Heart right ventricle (tissue), 16 donors: ENCODE measurements around the gene DMGDH. TPM values are rescaled to one million over a fixed set of nuclear protein-coding genes. Genes with fewer than 3 reads are reported as not detected.

Source experiments
- ATAC-seq, 8 donors: fragments of 200-7000 bp; cut with Tn5 transposase; one replicate each; pipeline ENCODE4 v1.9.1; 2020; ENCODE audit warnings: mild to moderate bottlenecking in 8 of 8, moderate library complexity in 8 of 8, moderate number of reproducible peaks in 1 of 8
- DNase-seq, 2 donors: peaks; one replicate each; pipeline ENCODE4 v3.0.0-alpha.2; 2020
- H3K27ac ChIP-seq, 10 donors: fragments of 200-600 bp; sonication (generic) in 2 of 10; one replicate each; pipeline versions ENCODE4 v1.5.0 to v1.8.0; 2020 to 2022; ENCODE audit warnings: mild to moderate bottlenecking in 3 of 10
- H3K27me3 ChIP-seq, 7 donors: fragments of 200-600 bp; one replicate each; pipeline ENCODE4 v1.8.0; 2021 to 2022; ENCODE audit warnings: mild to moderate bottlenecking in 2 of 7
- H3K36me3 ChIP-seq, 9 donors: fragments of 200-600 bp; sonication (generic) in 1 of 9; one replicate each; pipeline versions ENCODE4 v1.5.0 to v1.8.0; 2020 to 2022; ENCODE audit warnings: mild to moderate bottlenecking in 2 of 9
- H3K4me1 ChIP-seq, 9 donors: fragments of 200-600 bp; sonication (generic) in 1 of 9; one replicate each; pipeline versions ENCODE4 v1.5.0 to v1.8.0; 2020 to 2022; ENCODE audit warnings: mild to moderate bottlenecking in 4 of 9
- H3K4me3 ChIP-seq, 10 donors: fragments of 200-600 bp; sonication (generic) in 2 of 10; one replicate each; pipeline versions ENCODE4 v1.5.0 to v1.8.0; 2020 to 2022; ENCODE audit warnings: mild to moderate bottlenecking in 7 of 10, moderate library complexity in 2 of 10
- H3K9me3 ChIP-seq, 11 donors: fragments of 200-600 bp in 10 of 11; sonication (generic) in 2 of 11; one replicate each; pipeline versions ENCODE4 v1.5.0 to v1.8.0; 2013 to 2022; ENCODE audit warnings: mild to moderate bottlenecking in 2 of 11, control low read depth in 1 of 11, moderate library complexity in 1 of 11
- WGBS, 2 donors: extraction: QIAGEN DNeasy Blood & Tissue Kit; methylation state at CpG; one replicate each; pipeline ENCODE4 v1.1.7; 2013; ENCODE audit warnings: inconsistent platforms in 1 of 2; 5-methylcytosine and 5-hydroxymethylcytosine counted together
- intact Hi-C, 10 donors: fragments of 100-400 bp; cut with DNase I; formaldehyde crosslinking; loops; one replicate each; pipeline versions ENCODE4 v1.11.1 to v1.14.2; 2022
- long read RNA-seq, 3 donors: library from polyadenylated mRNA; unstranded; transcript quantifications; one replicate each; pipeline ENCODE4 v2.0.0, GENCODE V29; 2020 to 2021
- polyA plus RNA-seq, 2 donors: library from polyadenylated mRNA; stranded (reverse); fragments of 200-250 nt; gene quantifications; one replicate each; pipeline ENCODE4 v1.2.3, GENCODE V29; 2013
- total RNA-seq, 10 donors: library from RNA; stranded (reverse); fragmentation: NEBNext Ultra II Directional in 3 of 10; extraction: Animal tissue kit (Norgen Biotek cat#: 25700) in 3 of 10; gene quantifications; one replicate each; pipeline versions ENCODE4 v1.2.1 to v1.2.4, GENCODE V29; 2021 to 2023
- TF ChIP-seq, protein P1 (sequence below), 9 donors: fragments of 200-600 bp; sonication (generic) in 2 of 9; IDR thresholded peaks; one replicate each; pipeline versions ENCODE4 v1.5.0 to v1.8.0; 2021 to 2022; ENCODE audit warnings: antibody characterized with exemption in 9 of 9, mild to moderate bottlenecking in 5 of 9, moderate library complexity in 1 of 9
- donor health status: Arrhythmogenic right ventricular cardiomyopathy.
- donor health status: ischemic (EF 13 %, LVEDD 7.1; RV severe dilation, severe dysfunction).
- donor health status: healthy with polysubstance abuse.
- donor health status: DM: no; HTN: yes; CAD: no.
- donor health status: DM: no; HTN: no; CAD: no.
- donor health status: ischemic (EF 25% LVEDD 6.9; RV normal size, moderate dysfunction).
- donor health status: ischemic (EF 25% LVEDD 5.7; RV mildly dilated, moderate dysfunction).
- donor health status: healthy.
- donor health status: DM: yes; HTN: yes; CAD: no.
- donor health status: Ischemic cardiomyopathy.
- donor health status: ischemic (EF 35%, LVEDD 5.7; RV mildly dilated, moderate dysfunction).
- donor health status: nonischemic (EF 11% LVEDD 7.7; RV severe dilation, severe dysfunction).
- donor health status: DM: yes; HTN: yes; CAD: no.
- donor health status: PGD.
- donor health status: ischemic (EF 29% LVEDD 5.4; RV normal size, mild dysfunction).
- donor health status: nonischemic (EF 23%, LVEDD 6.1; RV moderate dilation, normal function).

Gene DMGDH
- total RNA-seq (1 to 10 TPM; 1.1 to 3.4 (median 2.2) TPM), polyA plus RNA-seq (under 1 TPM; 0.17 to 0.66 TPM)
- long read RNA-seq, donor 1, partial matches to known transcripts, result 0 of 6 reads
- long read RNA-seq, donor 1, other reads (novel, unspliced or antisense), result 5 of 6 reads
- long read RNA-seq, donor 2, partial matches to known transcripts, result 1 of 4 reads
- long read RNA-seq, donor 2, other reads (novel, unspliced or antisense), result 2 of 4 reads
- long read RNA-seq, donor 3, partial matches to known transcripts, result 1 of 8 reads
- long read RNA-seq, donor 3, other reads (novel, unspliced or antisense), result 4 of 8 reads

DNA sequence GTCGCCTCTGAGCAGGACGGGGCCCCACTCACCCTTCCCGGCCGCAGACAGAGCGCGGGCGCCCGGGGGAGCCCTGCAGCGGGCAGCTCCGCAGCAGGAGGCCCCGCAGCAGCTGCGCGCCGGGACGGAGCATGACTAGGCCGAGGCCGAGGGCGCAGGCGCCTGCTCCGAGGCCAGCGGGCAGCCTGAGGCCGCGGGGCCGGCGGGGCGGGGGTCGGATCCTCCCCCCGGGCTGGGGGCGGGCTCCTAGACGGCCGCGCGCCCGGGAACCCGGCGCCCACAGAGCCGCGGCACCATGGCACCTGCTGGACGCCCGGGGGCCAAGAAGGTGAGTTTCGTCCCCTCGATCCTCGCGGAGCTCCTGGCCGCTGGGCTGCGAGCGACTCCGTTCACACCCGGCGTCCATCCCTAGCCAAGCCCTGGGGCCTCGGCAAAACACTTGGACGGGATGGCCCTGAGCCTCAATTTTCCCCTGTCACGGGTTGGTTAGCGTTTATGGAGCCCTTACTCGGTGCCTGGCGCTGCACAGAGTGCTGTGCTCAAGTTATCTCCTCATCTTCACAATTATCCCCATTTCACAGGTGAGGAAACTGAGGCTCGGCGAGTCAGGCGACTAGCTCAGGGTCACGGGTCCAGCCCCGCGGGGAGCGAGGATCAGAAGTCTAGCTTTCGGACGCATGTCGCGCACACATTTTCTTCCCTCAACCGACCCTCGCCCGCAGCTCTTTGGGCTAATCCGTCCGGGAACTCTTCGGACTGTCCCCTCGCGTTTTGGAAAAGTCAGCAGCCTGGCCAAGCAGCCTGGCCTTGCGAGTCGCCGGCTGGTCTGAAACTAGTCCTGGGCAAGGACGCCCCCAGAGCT, at the start of gene DMGDH, which contains the start of gene BHMT2:
Gene DMGDH (minus strand): TSS at position 187 of the 862 bp plus-strand sequence. CDS start 54 bp downstream, at position 133.
Gene BHMT2 (plus strand): TSS at position 280 of the 862 bp plus-strand sequence. CDS start 16 bp downstream, at position 296.
- ATAC-seq (peak; percentile 60 to 95 (median 82)), DNase-seq (peak; percentile 8 to 48)
- WGBS, 2 donors, result 16 to 20% methylated on average over 73 to 79 of the region's 79 CpGs
- Histone ChIP-seq H3K36me3 (no peaks in the 10 kb centered on the region), H3K4me1 (peaks cover 0 to 11% (median 0%) of the 10 kb centered on the region in 9 donors), H3K27ac (peak within 1 kb of the TSS in 7 of 10 donors; percentile 11 to 58 (median 19)), H3K9me3 (peaks cover 0 to 17% (median 0%) of the 10 kb centered on the region in 11 donors), H3K27me3 (peaks cover 0 to 25% (median 13%) of the 10 kb centered on the region in 7 donors), H3K4me3 (peak within 1 kb of the TSS; percentile 10 to 56 (median 46))
- intact Hi-C loops, result no loop called here
- TF ChIP-seq, protein P1, sequence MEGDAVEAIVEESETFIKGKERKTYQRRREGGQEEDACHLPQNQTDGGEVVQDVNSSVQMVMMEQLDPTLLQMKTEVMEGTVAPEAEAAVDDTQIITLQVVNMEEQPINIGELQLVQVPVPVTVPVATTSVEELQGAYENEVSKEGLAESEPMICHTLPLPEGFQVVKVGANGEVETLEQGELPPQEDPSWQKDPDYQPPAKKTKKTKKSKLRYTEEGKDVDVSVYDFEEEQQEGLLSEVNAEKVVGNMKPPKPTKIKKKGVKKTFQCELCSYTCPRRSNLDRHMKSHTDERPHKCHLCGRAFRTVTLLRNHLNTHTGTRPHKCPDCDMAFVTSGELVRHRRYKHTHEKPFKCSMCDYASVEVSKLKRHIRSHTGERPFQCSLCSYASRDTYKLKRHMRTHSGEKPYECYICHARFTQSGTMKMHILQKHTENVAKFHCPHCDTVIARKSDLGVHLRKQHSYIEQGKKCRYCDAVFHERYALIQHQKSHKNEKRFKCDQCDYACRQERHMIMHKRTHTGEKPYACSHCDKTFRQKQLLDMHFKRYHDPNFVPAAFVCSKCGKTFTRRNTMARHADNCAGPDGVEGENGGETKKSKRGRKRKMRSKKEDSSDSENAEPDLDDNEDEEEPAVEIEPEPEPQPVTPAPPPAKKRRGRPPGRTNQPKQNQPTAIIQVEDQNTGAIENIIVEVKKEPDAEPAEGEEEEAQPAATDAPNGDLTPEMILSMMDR (IDR thresholded peaks at IDR 0.05), result no peak

DNA sequence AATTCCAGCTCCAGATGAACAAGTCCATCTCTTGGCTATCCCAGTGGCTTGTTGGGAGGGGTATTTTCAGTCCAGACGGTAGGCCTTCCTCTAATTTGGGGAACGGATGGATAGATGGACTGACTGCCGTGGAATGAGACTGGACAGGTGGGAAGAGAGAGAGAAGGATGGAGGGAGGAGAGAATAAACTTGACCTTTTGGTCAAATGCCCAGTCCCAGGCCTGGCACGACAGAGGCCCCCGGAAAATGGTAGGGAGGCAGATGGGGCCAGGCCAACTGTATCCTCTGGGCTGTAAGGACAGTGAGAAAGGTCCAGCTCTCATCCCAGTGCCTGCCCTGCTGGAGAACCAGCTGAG, 43.2 kb upstream of the DMGDH start:
- H3K9me3 ChIP-seq, result no peaks in the 10 kb centered on the region
- ATAC-seq, result no peak
- TF ChIP-seq, protein P1 (IDR thresholded peaks at IDR 0.05), result no peak
- WGBS, 2 donors, result 71% methylated on average over 5 of the region's 5 CpGs
- peak overlapping the region in 1 of 10 donors; percentile 14 for H3K4me3 ChIP-seq
- H3K27ac ChIP-seq, result no peak overlapping the region
- H3K27me3 ChIP-seq, result peaks cover 11 to 74% (median 56%) of the 10 kb centered on the region in 7 donors
- H3K4me1 ChIP-seq, result peaks cover 0 to 16% (median 8%) of the 10 kb centered on the region in 9 donors
- DNase-seq, result no peak
- H3K36me3 ChIP-seq, result no peaks in the 10 kb centered on the region
- intact Hi-C loops, result loop anchor here in 2 of 10 donors (5.0 kb wide), 1 partner anchor 85 kb away; no protein-coding TSS in a partner anchor

DNA sequence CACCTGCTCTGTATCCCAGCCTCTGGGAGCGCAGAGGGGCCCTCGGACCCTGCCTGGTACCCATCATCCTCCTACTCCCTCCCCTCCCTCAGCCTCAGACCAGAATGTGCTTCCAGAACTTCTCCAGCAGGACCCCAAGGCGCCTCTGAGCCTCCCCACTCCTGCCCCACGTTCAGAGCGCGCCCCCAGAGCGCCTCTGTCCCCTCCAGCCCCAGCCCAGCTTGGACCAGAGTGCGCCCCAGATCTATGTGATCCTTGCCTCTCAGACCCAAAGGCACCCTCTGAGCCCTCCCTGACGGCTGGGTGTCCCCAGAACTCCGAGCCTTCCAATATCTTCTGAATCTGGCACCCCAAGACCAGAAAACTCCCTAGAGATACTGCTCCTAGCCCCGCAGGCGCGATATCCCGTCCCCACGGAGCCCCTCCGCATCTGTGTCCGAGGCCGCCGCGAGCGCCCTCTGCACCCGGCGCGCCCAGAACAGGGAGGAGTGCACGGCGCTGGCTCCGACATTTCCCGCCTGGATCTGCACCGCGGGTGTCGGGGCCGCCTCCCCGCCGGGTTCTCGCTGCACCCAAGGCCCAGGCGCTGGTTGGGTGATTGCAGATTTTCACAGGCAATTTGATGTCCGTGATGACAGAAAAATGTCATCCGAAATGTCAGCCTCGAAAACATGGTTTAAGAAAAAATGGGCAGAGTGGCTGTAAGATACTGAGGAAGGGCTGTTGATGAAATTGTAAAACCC, 42.7 kb upstream of the DMGDH start:
- intact Hi-C loops, result loop anchor here in 2 of 10 donors (5.0 kb wide), 1 partner anchor 85 kb away; no protein-coding TSS in a partner anchor
- no peaks in the 10 kb centered on the region for H3K36me3 ChIP-seq
- 7% methylated on average over 39 of the region's 39 CpGs for WGBS, 2 donors
- DNase-seq (peak in 1 of 2 donors; percentile 14), ATAC-seq (peak in 2 of 8 donors; percentile 53 to 62)
- H3K27me3 ChIP-seq, result peaks cover 11 to 78% (median 56%) of the 10 kb centered on the region in 7 donors
- TF ChIP-seq, protein P1 (IDR thresholded peaks at IDR 0.05), result no peak
- H3K4me1 ChIP-seq, result peaks cover 0 to 21% (median 9%) of the 10 kb centered on the region in 9 donors
- H3K9me3 ChIP-seq, result no peaks in the 10 kb centered on the region
- peak overlapping the region in 2 of 10 donors; percentile 11 to 14 for H3K4me3 ChIP-seq
- no peak overlapping the region for H3K27ac ChIP-seq
